T-helper 1 cell treated with Interleukin-12 subunit alpha and Interleukin-12 subunit beta and Interleukin-4 antibody, amounts not matched to agents 30 ng/mL and 1 ng/mL, for 36 hours (primary cell): ENCODE measurements around the gene BZW2. TPM values are rescaled to one million over a fixed set of nuclear protein-coding genes. Genes with fewer than 3 reads are reported as not detected.
"Not testable (repeated sequence)": the region's sequence is repeated elsewhere in the genome, so short reads cannot be mapped to it uniquely, and the experiment has no call there.

ENCODE experiments used
- intact Hi-C: fragments of 100-400 bp; cut with micrococcal nuclease; formaldehyde crosslinking; loops from one replicate; pipeline ENCODE4 v1.15.1; 2024
- total RNA-seq: library from RNA; stranded (reverse); gene quantifications from 2 replicates; pipeline ENCODE4 v1.2.3, GENCODE V29; 2022

Gene BZW2
- total RNA-seq, 1 donor from 2014 or later = 44.5 TPM

DNA sequence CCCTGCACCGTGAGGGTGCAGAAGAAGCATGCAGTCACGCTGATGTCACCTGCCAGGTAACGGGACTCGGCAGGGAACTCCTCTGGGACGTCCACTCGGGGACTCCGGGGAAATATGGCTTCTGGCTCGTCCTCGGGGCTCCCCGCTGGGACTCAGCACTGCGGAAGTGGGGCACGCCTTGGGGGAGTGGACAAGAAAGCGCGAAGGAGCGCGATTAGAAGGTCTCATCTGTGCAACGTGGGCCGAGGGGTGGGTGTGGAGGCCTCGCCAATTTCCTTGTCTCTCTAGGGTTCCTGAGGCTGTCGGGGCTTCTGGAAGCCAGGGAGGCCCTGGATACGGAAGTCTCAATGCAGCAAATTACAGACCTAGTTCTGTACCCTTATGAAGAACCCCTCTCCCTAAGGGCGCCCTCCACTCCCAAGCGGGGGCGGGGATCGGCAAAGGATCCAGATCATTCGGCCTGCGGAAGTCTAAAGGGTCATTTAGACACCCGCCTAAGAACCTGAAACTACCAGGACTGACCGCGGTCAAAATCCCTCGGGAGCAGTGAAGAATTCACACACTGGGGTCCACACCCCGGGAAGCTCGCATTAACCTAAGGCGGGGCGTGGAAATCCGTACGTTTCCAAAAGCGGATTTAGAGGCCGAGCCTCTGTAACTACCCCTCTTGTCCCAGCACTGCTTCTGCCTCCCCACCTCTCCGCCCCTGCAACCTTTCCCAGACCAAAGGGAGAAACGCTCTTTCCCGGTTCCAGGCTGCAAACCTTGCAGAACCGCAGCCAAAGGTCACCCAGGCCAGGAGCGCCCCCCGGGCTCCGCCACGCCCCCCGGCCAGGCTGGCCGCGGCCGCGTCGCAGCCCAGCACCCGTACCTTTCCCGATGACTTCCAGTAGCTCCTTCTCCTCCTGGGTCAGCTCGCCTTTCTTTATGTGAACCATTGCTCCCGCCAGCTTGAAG is 1.1 kb upstream of the BZW2 start:
- intact Hi-C loops = loop anchor here (1.0 to 5.0 kb wide), 4 partner anchors 108 to 587 kb away; partner anchors contain the start of gene TSPAN13

DNA sequence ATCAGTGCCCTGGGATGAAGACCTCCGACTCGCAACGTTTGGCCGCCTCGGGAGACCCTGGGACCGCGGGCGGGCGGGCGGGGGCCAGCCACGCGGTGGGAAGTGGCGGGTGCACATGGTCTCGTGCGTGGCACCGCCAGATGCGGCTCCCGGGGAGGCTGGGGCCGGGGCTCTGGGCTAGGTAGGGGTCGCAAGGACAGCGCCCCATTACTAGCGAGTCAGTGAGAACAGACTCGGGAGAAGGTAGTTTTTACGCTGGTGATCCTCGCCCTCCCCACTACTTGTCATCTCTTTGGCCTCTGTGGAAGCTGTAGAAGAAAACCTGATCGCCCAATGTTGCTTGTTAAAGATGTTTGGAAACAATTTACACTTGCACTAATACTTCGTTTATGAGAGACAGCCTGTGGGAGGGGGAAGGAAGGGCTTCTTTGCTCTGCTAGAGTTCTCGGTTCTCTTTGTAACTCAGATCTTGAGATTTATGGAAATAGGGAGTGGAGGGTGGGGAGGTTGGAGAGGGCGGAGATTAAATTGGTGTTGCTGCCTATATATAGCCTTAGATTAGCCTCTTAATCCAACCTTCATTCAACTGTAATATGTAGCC is 591 bp downstream of the BZW2 start:
- intact Hi-C loops = loop anchor here (1.0 to 5.0 kb wide), 8 partner anchors 26 to 1294 kb away; partner anchors contain the start of genes AHR and SNX13

DNA sequence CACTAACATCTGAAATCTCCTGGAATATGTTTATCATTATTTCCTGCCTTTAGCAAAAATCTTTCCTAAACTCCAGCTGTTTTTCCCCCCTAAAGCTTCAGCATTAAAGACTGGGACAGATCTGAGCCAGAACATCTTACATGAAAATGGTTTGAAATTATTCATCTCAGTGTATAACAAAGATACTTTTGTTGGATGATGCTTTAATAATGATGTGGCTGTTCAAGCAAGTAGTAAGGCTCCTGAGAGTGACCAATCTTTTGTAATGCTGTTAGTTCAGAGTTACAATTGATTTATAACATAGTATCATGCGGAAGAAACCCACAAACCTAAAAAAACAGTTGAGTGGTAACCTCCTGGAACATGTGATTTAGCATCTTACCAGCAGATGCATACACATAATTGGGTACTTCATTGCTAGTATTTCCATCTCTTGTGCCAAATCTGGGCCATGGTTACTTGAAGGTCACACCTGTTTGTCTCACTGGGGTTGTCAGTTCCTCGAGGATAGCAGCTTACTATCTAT is 1.5 kb downstream of the BZW2 start:
- intact Hi-C loops = loop anchor here (2.0 to 5.0 kb wide), 5 partner anchors 37 to 651 kb away; partner anchors contain the start of gene AHR

DNA sequence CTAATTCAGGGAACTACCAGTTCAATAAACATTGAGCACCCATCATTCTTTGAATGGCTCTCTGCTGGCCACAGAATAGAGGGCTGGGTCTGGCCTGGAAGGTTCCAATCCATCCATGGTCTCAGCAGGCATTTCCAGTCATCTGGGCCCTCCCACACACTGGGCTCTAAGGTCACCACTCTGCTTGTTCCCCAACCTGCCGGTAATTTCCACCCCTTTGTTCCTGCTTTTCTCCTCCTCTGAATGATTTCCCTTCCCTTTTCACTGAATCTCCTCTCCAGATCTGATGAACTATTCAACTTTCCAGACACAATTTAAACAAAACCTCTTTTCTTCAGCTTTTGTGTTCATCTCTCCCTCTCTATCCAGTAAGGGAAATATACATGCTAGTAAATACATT is 2.6 kb downstream of the BZW2 start:
- intact Hi-C loops = loop anchor here (5.0 kb wide), 3 partner anchors 494 to 584 kb away; no protein-coding TSS in a partner anchor

DNA sequence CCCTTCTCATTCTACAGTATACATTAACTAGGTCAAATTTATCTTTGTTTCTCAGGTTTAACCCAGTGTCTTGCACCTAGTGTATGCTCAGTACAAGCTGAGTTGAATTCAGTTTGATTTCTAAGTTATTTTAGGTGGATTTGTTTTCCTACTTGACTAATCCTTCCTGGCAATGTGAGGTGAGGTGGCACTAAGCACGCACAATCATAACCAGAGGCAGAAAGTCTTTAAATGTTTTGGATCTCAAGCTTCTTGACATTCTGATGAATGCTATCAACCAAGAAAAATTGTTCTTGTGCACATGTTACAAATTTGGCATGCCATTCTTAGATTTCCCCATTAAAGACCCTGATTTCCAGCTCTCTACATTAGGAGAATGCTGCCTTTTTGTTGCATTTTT is 3.2 kb downstream of the BZW2 start:
- intact Hi-C loops = loop anchor here (5.0 kb wide), 3 partner anchors 493 to 583 kb away; no protein-coding TSS in a partner anchor

DNA sequence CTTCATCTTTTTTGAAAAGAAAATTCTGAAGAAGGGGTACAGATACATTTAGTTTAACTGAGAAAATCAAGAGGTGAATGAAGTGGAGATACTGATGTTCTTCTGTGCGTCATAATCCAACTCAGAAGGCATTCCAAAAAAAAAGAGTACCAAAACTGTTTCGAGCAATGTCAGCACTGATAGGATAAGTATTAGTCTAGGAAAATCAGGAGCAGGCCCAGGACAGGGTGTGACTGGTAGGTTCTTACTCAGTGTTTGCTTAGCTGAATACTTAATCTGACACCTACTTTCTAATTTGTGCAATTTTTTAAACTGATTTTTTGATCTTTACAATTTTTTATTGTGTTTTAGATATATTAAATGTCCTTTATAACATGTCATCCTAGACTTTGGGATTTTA is 4.3 kb downstream of the BZW2 start:
- intact Hi-C loops = no loop called here

DNA sequence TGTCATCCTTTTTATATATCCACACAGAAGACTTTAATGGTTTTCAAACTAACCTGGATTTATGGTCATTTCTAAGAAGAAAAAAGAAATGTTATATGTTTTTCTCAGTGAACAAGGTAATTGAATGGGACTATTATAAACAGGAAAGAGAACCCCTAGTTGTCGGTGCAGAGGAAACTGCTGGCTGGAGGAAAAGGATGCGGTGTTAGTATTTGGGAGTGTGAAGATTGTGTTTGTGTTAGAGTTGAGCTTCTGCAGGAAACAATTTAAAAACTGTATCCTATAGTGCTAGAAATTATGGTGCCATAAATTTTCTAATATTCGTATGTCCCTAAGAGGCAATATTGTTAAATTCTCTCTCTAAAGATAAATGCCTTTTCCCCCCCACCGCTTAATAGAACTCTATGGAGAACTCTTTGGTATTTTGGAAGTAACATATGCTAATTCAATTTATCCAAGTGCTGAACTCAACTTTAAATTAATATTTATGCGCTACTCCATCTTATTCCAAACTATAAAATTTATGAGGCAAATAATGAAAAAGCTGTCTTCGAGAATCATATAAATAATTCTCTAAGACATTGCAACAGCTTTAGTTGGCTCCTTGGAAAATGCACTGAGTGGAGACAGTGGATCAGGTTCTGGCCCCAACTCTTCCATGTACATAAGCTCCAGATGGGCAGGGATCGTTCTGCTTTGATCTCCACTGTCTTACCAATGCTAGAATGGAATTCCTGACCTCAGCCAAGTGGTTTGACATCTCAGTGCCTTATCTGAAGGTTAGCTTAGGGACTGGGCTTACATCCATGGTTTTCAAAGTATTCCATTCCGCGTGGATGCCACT is 5.6 kb downstream of the BZW2 start:
- intact Hi-C loops = no loop called here

DNA sequence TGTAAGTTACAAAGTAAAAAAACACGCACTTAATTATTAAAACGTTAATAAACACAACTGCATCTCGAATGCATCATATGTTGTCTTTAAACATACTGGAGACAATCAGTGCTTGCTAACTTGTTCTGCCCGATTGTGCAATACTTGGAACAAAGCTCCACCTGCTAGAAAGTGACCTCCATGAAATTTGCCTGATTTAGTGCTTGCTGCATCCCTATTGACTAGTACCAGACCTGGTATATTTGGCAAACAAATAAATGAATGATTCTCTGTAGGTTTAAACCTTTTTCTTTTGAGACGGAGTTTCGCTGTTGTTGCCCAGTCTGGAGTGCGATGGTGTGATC is 6.2 kb downstream of the BZW2 start:
- intact Hi-C loops = no loop called here

DNA sequence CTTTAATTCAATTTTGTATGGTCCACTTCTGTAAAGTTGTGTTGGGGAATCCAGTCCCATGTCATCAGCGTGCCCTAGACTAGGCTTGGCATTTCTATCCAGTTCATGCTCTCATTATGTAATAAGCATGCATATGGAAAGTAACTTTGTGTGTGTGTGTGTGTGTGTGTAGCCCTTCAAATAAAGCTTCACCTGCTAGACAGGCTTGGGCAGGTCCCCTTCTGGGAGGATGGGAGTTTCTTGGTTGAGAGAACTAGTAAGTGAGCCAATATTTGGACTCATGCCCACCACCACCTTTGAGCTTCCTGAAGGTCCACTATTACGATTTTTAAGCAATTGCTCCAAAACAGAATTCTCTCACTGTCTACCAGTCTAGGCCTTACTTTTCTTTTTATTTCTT is 6.9 kb downstream of the BZW2 start:
- intact Hi-C loops = no loop called here

DNA sequence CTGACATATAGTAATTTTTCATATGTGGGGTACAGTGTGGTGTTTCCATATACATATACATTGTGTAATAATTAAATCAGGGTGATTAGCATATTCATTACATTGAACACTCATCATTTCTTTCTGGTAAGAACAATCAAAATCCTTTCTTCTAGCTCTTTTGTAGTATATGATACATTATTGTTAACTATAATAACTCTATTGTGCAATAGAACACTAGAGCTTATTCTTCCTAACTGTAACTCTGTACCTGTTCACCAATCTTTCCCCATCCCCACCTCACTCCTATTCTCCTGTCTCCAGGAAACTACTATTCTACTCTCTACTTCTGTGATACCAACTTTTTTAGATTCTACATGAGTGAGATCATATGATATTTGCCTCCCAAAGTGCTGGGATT is 9.4 kb downstream of the BZW2 start:
- intact Hi-C loops = no loop called here

DNA sequence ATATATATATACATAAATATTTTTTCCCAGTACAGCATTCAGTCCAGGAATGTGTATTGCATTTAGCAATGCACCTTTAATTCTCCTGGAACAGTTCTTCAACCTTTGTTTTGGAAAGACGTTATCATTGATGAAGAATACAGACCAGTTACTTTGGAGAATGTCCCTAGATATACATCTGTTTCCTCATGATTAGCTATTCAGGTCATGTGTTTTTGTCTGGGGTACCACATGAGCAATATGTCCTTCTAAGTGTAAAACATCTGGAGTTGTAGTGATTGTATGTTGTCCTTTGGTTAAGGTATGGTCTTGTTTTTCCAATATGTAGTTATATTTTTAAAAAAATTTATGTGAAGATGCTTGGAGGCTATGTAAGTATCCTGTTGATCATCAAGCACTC is 10.2 kb downstream of the BZW2 start:
- intact Hi-C loops = no loop called here

DNA sequence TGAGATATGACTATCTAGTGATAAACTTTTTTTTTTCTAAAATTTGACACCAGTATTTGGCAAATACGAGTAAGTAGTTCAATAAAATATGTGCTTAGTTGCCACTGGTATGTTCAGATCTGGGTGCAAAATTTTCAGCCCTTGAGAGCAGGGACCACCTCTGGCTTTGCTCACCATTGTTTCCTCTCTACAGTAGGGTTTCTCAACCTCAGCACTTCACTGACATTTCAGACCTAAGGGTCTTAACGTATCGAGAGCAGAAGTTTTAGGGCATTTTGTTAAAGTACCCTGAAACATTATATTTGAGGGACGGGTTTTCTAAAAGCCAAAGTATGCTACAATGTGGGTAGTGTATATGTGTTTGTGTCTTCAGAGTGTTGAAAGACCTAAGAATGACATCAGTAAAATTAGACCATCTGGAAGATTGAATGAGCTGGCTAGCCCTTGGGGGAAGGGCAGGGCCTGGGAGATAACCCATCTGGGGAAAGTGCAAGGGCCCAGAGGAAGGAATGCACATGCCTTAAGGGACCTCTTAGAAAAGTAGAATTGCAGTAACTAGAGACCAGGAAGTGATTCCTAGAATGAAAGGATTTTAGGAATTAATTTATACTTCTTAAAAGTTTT is 11.8 kb downstream of the BZW2 start:
- intact Hi-C loops = no loop called here

DNA sequence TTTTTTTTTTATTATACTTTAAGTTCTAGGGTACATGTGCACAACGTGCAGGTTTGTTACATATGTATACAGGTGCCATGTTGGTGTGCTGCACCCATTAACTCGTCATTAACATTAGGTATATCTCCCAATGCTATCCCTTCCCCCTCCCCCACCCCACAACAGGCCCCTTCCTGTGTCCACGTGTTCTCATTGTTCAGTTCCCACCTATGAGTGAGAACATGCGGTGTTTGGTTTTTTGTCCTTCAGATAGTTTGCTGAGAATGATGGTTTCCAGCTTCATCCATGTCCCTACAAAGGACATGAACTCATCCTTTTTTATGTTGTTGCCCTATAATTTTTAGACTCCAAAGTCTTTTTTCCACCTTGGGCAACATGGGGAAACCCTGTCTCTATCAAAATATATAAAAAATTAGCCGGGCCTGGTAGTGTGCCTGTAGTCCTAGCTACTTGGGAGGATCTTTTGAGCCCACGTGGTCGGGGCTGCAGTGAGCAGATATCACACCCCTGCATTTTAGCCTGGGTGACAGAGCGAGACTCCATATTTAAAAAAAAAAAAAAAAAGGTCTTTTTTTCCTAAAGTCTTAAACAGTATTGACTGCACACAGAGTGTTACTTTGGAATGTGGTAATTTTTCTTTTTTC is 14.0 kb downstream of the BZW2 start:
- intact Hi-C loops = not testable (repeated sequence)

DNA sequence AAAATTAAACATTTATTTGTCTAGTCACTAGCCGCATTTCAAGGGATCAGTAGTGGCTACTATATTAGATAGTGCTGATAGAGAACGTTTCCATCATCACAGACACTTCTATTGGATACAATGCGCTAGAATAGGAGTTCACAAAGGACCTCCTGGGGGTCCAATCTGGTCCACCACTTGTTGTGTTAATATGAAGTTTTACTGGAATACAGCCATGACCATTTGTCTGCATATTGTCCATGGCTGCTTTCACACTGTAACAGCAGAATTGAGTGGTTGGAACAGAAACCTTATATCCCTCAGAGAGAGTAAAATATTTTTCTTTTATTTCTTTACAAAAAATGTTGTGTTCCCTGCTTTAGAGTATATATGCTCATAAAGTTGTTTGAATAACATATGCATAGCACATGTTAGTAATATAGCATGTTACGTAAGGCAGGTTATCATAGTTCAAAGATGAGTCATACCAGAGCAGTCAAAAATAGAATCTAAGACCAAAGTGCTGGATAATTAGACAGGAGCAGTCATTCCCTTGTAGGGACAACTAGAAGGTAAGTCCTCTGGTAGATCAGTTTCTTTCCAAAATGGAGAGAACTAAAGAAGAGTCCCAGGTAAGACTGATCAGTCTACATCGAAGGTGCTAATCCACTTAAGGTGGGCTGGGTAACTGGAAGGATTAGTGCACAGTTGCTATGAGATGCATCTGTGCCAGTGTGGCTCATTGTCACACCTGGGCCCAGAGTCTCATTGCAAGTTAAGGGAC is 14.9 kb downstream of the BZW2 start:
- intact Hi-C loops = no loop called here

DNA sequence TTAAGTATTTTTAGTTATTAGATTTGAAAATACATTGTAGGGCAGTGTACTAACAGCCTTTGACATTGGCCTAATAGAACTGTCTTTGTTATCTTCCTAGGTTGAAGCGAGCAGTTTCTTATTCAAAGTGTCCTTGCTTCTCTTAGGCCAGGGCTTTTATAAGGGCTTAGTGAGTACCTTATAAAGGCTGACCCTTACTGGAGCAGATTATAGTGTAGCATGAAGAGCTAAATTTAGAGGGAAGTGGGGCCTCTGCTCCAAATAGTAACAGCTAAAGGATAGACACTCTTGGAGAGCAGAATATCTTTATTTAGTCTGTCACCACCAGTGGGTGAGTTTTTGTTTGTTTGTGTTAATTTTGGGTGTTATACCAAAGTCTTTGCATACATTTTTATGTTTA is 15.9 kb downstream of the BZW2 start:
- intact Hi-C loops = no loop called here

DNA sequence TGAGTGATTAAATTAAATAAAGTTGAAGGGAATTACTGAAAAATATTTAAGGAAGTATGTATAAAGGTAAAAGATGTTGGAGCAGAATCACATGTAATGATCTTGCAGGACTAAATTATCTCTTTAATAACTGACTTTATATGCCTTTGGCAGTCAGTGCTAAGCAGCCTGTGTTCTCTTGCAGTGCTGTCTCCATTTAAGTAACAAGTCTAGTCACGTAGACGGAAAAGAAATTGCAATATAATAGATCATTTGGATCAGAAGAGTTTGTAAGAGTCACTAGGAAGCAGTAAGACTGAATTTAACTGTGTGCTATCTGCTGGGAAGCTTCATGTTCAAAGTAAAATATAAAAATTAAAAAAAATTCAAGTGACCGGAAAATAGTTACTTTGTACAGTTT is 21.4 kb downstream of the BZW2 start:
- intact Hi-C loops = loop anchor here (5.0 kb wide), 1 partner anchor 1765 kb away; no protein-coding TSS in a partner anchor

DNA sequence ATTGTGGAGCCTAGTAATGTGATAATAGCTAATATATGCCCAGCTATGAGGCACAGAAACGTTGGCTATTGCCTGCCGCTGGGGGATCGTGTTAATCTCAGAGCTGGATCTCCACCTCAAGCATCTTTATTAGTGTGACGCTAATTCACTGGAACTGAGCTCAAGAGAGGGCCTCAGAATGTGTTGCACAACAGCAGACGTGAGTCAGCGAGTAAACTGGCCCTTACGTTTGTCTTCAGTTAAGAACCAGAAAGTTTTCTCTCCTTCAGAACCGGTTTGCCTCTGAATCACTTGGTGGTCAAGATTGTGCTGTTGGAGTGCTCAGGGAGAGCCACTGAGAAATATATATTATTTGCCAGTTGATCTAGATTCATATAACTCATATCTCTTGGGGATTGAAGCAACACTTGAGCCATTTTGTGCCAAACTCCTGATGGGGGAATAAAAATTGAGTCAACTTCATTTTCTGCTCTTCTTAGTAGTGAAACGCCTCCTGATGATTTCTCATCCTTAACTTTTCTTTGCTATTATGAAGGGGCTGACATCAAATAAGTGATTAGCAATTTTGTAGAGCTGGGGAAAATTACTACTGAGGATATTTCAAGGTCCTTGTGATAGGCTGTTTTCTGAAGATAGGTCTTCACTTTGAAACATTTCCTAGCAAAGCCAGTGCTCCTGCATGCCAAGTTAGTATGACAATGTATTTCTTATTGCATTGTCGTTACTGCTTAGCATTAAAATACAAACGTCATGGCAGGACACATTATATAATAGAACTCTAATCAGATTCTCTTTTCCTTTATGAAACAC is 22.3 kb downstream of the BZW2 start:
- intact Hi-C loops = loop anchor here (5.0 kb wide), 1 partner anchor 1764 kb away; no protein-coding TSS in a partner anchor

DNA sequence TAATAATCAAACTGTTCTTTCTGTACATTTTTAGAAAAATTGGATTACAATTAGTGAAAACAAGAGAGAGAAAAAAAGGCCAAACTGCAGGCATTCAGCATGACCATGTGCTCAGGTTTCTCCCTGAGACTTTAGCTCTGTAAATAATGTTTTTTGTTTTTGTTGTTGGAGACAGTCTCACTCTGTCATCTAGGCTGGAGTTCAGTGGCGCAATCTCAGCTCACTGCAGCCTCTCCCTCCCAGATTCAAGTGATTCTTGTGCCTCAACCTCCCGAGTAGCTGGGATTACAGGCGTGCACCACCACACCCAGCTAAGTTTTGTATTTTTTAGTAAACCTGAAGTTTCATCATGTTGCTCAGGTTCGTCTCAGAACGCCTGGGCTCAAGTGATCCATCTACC is 23.0 kb downstream of the BZW2 start:
- intact Hi-C loops = loop anchor here (5.0 kb wide), 1 partner anchor 1763 kb away; no protein-coding TSS in a partner anchor
